Frontal cortex (tissue), 4 donors: ENCODE data around the gene NKPD1. TPM values are rescaled to one million over a fixed set of nuclear protein-coding genes. Genes with fewer than 3 reads are reported as not detected.

Experiments used
- DNase-seq, 2 donors: peaks; one replicate each; pipeline ENCODE4 v3.0.0; 2012; ENCODE audit warnings: low spot score in 2 of 2
- FAIRE-seq: peaks from 2 replicates; lab custom pipeline; 2012; peaks lifted over from hg19 to GRCh38; lab: Jason Lieb, UNC
- total RNA-seq: library from RNA; depleted of rRNA; stranded (reverse); fragments of >200 nt; gene quantifications from one replicate; pipeline ENCODE4 v1.2.3, GENCODE V29; 2014
- donor health status: control.
- donor health status: control.
- donor health status: control.

The NKPD1 gene
- total RNA-seq, 1 donor from 2014 or later = 1.2 TPM

GRCh38 chr19:45142726-45143110 is 18.1 kb downstream of the NKPD1 start:
- DNase-seq = peak in 1 of 2 donors; percentile 45
- no peak for FAIRE-seq

- FAIRE-seq = no peak
These were observed 18.6 kb downstream of the NKPD1 start for GRCh38 chr19:45142016-45142725.

GRCh38 chr19:45141203-45141900 is 19.4 kb downstream of the NKPD1 start:
- peak in 1 of 2 donors; percentile 19 for DNase-seq
- FAIRE-seq = no peak

More at GRCh38 chr19:45142016-45142725, 18.6 kb downstream of the NKPD1 start:
- DNase-seq = peak in 1 of 2 donors; percentile 37

GRCh38 chr19:45140533-45140932 is 20.2 kb downstream of the NKPD1 start:
- FAIRE-seq (no peak), DNase-seq (peak in 1 of 2 donors; percentile 19)

- FAIRE-seq (no peak), DNase-seq (no peak)
These were observed 20.7 kb downstream of the NKPD1 start for GRCh38 chr19:45140144-45140503.

GRCh38 chr19:45139286-45140143 is 21.3 kb downstream of the NKPD1 start:
- FAIRE-seq = no peak
- DNase-seq = peak in 1 of 2 donors; percentile 17

- DNase-seq (no peak), FAIRE-seq (no peak)
These were observed 22.5 kb downstream of the NKPD1 start for GRCh38 chr19:45138303-45138751.

- FAIRE-seq (no peak), DNase-seq (peak in 1 of 2 donors; percentile 55)
These were observed 23.5 kb downstream of the NKPD1 start for GRCh38 chr19:45137179-45137761.

- DNase-seq (peak in 1 of 2 donors; percentile 22), FAIRE-seq (no peak)
These were observed 24.1 kb downstream of the NKPD1 start for GRCh38 chr19:45136507-45137178.

- FAIRE-seq = no peak
- DNase-seq = no peak
These were observed 25.5 kb downstream of the NKPD1 start for GRCh38 chr19:45135176-45135885.

GRCh38 chr19:45133661-45134060 is 27.1 kb downstream of the NKPD1 start:
- DNase-seq (no peak), FAIRE-seq (no peak)

GRCh38 chr19:45130888-45131615 is 29.7 kb downstream of the NKPD1 start:
- FAIRE-seq = no peak

GRCh38 chr19:45130236-45130635 is 30.5 kb downstream of the NKPD1 start:
- FAIRE-seq (no peak), DNase-seq (no peak)

More at GRCh38 chr19:45130888-45131615, 29.7 kb downstream of the NKPD1 start:
- no peak for DNase-seq

- DNase-seq (no peak), FAIRE-seq (no peak)
These were observed 32.0 kb downstream of the NKPD1 start for GRCh38 chr19:45128806-45129205.

- no peak for DNase-seq
- no peak for FAIRE-seq
These were observed 32.6 kb downstream of the NKPD1 start for GRCh38 chr19:45128146-45128545.

GRCh38 chr19:45126654-45127053 is 34.1 kb downstream of the NKPD1 start:
- DNase-seq = no peak
- FAIRE-seq = no peak

GRCh38 chr19:45125975-45126493 is 34.7 kb downstream of the NKPD1 start:
- FAIRE-seq (no peak), DNase-seq (no peak)

GRCh38 chr19:45125360-45125759 is 35.4 kb downstream of the NKPD1 start:
- no peak for DNase-seq

More at GRCh38 chr19:45125360-45125759, 35.4 kb downstream of the NKPD1 start:
- FAIRE-seq = no peak
